ENCODE results near the gene STX5. TPM values are rescaled to one million over a fixed set of nuclear protein-coding genes. Genes with fewer than 3 reads are reported as not detected.

The STX5 gene
- total RNA-seq, 4 donors from 2014 or later: 15.3 to 62.5 (median 30.2) TPM

- TF ChIP-seq EP300 (IDR thresholded peaks at IDR 0.05; ENCODE audit: low read depth): no peak
- TF ChIP-seq CTCF (IDR thresholded peaks at IDR 0.05): no peak
- TF ChIP-seq POLR2AphosphoS5 (IDR thresholded peaks at IDR 0.05): no peak
- no peak for TF ChIP-seq POLR2A (IDR thresholded peaks at IDR 0.05)
- Histone ChIP-seq H3K27ac (no peak overlapping the region), H3K9me3 (no peaks in the 10 kb centered on the region), H3K27me3 (no peaks in the 10 kb centered on the region), H3K4me1 (peaks cover 8 to 11% (median 9%) of the 10 kb centered on the region in 4 donors), H3K4me3 (no peak overlapping the region), H3K36me3 (peaks cover 0 to 5% (median 1%) of the 10 kb centered on the region in 4 donors)
- in situ Hi-C loops (cut with MboI; ENCODE audit: low pct_ligation_motif_present in 1 of 4, low pct_unique_long_range_greater_than_20kb in 1 of 4, low sequenced_read_pairs in 3 of 4): loop anchor here in 1 of 4 donors (10.0 kb wide), 1 partner anchor 82 kb away; no protein-coding TSS in a partner anchor
- intact Hi-C loops (cut with DNase I; ENCODE audit: low total_unique reads): no loop called here
- 98% methylated on average over 7 of the region's 7 CpGs; no CpG with 5 or more reads in 1 of the 2 donors for WGBS, 2 donors (ENCODE audit: low coverage in 1 of 2)
- DNase-seq: no peak
Measured at GRCh38 chr11:62782753-62783152, 49.1 kb downstream of the STX5 start.

- intact Hi-C loops (cut with DNase I; ENCODE audit: low total_unique reads) (no loop called here), in situ Hi-C loops (cut with MboI; ENCODE audit: low pct_ligation_motif_present in 1 of 4, low pct_unique_long_range_greater_than_20kb in 1 of 4, low sequenced_read_pairs in 3 of 4) (no loop called here)
- DNase-seq: no peak
- Histone ChIP-seq H3K9me3 (no peaks in the 10 kb centered on the region), H3K36me3 (peaks cover 0 to 15% (median 4%) of the 10 kb centered on the region in 4 donors), H3K27ac (no peak overlapping the region), H3K27me3 (no peaks in the 10 kb centered on the region), H3K4me3 (no peak overlapping the region), H3K4me1 (no peaks in the 10 kb centered on the region)
- WGBS, 2 donors (ENCODE audit: low coverage in 1 of 2): 87 to 100% methylated on average over 1 to 3 of the region's 3 CpGs
- TF ChIP-seq POLR2AphosphoS5 (IDR thresholded peaks at IDR 0.05) (no peak), CTCF (IDR thresholded peaks at IDR 0.05) (no peak), EP300 (IDR thresholded peaks at IDR 0.05; ENCODE audit: low read depth) (no peak), POLR2A (IDR thresholded peaks at IDR 0.05) (no peak)
Measured at GRCh38 chr11:62778441-62778840, 53.4 kb downstream of the STX5 start.

DNA sequence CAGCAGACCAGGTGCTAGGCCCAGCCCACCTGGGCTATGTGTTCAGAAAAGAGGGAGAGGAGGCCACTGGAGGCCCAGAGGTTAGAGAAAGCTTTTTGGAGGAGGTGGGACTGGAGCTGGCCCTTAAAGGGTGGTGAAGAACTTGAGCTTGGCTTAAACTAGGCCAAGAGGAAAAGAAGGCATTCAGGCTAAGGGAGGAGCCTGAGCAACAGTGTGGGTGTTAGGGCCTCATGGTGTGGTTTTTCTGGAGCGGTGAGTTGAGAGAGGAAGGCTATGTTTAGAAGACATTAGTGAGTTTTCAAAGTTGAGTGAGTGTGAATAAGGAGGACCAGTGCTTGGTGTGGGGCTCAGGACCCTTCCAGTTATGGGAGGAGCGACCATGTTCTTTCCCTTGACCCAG, 54.5 kb downstream of the STX5 start:
- in situ Hi-C loops (cut with MboI; ENCODE audit: low pct_ligation_motif_present in 1 of 4, low pct_unique_long_range_greater_than_20kb in 1 of 4, low sequenced_read_pairs in 3 of 4): no loop called here
- no peak for DNase-seq

GRCh38 chr11:62775646-62776045, 56.2 kb downstream of the STX5 start:
- Histone ChIP-seq H3K27ac (no peak overlapping the region), H3K4me3 (no peak overlapping the region), H3K9me3 (no peaks in the 10 kb centered on the region), H3K27me3 (no peaks in the 10 kb centered on the region), H3K36me3 (peaks cover 0 to 12% (median 4%) of the 10 kb centered on the region in 4 donors), H3K4me1 (peaks cover 8 to 12% (median 10%) of the 10 kb centered on the region in 4 donors)
- in situ Hi-C loops (cut with MboI; ENCODE audit: low pct_ligation_motif_present in 1 of 4, low pct_unique_long_range_greater_than_20kb in 1 of 4, low sequenced_read_pairs in 3 of 4): no loop called here
- TF ChIP-seq CTCF (IDR thresholded peaks at IDR 0.05): no peak
- no peak for TF ChIP-seq POLR2AphosphoS5 (IDR thresholded peaks at IDR 0.05)
- no peak for TF ChIP-seq EP300 (IDR thresholded peaks at IDR 0.05; ENCODE audit: low read depth)
- no peak for TF ChIP-seq POLR2A (IDR thresholded peaks at IDR 0.05)
- DNase-seq: no peak
- intact Hi-C loops (cut with DNase I; ENCODE audit: low total_unique reads): no loop called here
- 91 to 100% methylated on average over 1 to 17 of the region's 17 CpGs for WGBS, 2 donors (ENCODE audit: low coverage in 1 of 2)

More for the DNA sequence above, 54.5 kb downstream of the STX5 start:
- Histone ChIP-seq H3K4me1 (peaks cover 0 to 3% (median 2%) of the 10 kb centered on the region in 4 donors), H3K27me3 (no peaks in the 10 kb centered on the region), H3K4me3 (no peak overlapping the region), H3K36me3 (peaks cover 0 to 12% (median 4%) of the 10 kb centered on the region in 4 donors), H3K9me3 (no peaks in the 10 kb centered on the region), H3K27ac (no peak overlapping the region)
- intact Hi-C loops (cut with DNase I; ENCODE audit: low total_unique reads): no loop called here
- TF ChIP-seq CTCF (IDR thresholded peaks at IDR 0.05) (no peak), EP300 (IDR thresholded peaks at IDR 0.05; ENCODE audit: low read depth) (no peak), POLR2A (IDR thresholded peaks at IDR 0.05) (no peak), POLR2AphosphoS5 (IDR thresholded peaks at IDR 0.05) (no peak)
- 86% methylated on average over 2 of the region's 2 CpGs; no CpG with 5 or more reads in 1 of the 2 donors for WGBS, 2 donors (ENCODE audit: low coverage in 1 of 2)

All from transverse colon (tissue), 4 donors.